T-helper 2 cell treated with Interferon-gamma antibody and Interleukin-4, amounts not matched to agents 5 μg/mL and 100 μg/mL, for 36 hours (primary cell): ENCODE measurements around the gene CMTM5.

ENCODE experiments used
- DNase-seq: peaks from one replicate; pipeline ENCODE4 v3.0.0; 2021; ENCODE audit warnings: low spot score
- H3K27ac Mint-ChIP-seq: one replicate; pipeline ENCODE4 v1.8.0; 2021; ENCODE audit warnings: mild to moderate bottlenecking, mixed read lengths
- H3K27me3 Mint-ChIP-seq: one replicate; pipeline ENCODE4 v1.8.0; 2021; ENCODE audit warnings: low read depth, mixed read lengths
- H3K36me3 Mint-ChIP-seq: one replicate; pipeline ENCODE4 v1.8.0; 2021; ENCODE audit warnings: low read depth, mixed read lengths
- H3K4me1 Mint-ChIP-seq: one replicate; pipeline ENCODE4 v1.8.0; 2021; ENCODE audit warnings: low read depth, mixed read lengths
- H3K4me3 Mint-ChIP-seq: one replicate; pipeline ENCODE4 v1.8.0; 2022; ENCODE audit warnings: mild to moderate bottlenecking, moderate library complexity, mixed read lengths
- H3K9me3 Mint-ChIP-seq: one replicate; pipeline ENCODE4 v1.8.0; 2021; ENCODE audit warnings: mixed read lengths

The CMTM5 gene

GRCh38 chr14:23362200-23362599, 14.6 kb upstream of the CMTM5 start:
- Mint-ChIP-seq H3K4me3 (no peak overlapping the region), H3K4me1 (no peaks in the 10 kb centered on the region), H3K27me3 (peaks cover 28% of the 10 kb centered on the region), H3K36me3 (no peaks in the 10 kb centered on the region), H3K9me3 (no peaks in the 10 kb centered on the region), H3K27ac (no peak overlapping the region)
- no peak for DNase-seq

DNA sequence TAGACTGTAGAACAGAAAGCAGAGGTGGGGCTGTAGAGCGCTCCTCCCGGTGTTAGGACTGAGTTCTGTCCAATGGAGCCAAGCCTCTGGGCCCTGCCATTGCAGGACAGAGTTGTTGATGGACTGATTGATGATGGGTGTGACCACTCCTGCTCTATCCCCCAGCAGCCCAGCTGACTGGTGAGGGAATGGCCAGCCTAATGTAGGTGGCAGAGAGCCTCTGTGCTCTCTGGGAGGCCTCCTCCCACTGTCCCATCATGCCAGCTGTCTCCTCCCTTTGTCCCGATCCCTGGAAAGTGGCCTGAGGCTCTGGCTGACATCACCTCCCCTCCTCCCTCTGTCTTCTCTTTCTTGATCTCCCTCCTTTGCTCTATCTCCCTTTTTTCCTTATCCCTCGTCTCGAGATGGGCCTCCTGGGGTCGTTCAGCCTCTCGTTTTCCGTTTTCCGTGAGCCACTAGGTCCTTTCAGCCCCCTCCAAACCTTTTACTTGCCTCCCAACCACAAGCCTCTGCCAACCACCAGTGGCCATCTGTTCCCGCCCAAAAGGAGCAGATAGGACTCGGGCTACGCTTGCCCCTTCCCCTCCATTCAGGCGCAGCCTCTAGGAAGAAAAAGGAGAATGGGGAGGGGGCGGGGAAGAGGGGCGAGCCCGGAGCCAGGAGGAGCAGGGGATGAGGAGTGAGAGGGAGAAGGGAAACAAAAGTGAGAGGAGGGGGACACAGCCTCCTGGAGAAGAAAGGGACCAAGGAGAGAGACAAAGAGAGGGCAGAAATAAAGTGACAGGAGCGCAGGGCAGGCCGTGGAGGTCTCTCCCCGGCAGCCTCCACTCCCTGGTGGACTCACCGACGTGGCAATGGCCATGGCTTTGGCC, 12.4 kb upstream of the CMTM5 start:
- no peaks in the 10 kb centered on the region for H3K36me3 Mint-ChIP-seq
- H3K4me3 Mint-ChIP-seq, result no peak overlapping the region
- H3K4me1 Mint-ChIP-seq, result no peaks in the 10 kb centered on the region
- no peaks in the 10 kb centered on the region for H3K9me3 Mint-ChIP-seq
- no peak overlapping the region for H3K27ac Mint-ChIP-seq
- peaks cover 46% of the 10 kb centered on the region for H3K27me3 Mint-ChIP-seq
- no peak for DNase-seq

DNA sequence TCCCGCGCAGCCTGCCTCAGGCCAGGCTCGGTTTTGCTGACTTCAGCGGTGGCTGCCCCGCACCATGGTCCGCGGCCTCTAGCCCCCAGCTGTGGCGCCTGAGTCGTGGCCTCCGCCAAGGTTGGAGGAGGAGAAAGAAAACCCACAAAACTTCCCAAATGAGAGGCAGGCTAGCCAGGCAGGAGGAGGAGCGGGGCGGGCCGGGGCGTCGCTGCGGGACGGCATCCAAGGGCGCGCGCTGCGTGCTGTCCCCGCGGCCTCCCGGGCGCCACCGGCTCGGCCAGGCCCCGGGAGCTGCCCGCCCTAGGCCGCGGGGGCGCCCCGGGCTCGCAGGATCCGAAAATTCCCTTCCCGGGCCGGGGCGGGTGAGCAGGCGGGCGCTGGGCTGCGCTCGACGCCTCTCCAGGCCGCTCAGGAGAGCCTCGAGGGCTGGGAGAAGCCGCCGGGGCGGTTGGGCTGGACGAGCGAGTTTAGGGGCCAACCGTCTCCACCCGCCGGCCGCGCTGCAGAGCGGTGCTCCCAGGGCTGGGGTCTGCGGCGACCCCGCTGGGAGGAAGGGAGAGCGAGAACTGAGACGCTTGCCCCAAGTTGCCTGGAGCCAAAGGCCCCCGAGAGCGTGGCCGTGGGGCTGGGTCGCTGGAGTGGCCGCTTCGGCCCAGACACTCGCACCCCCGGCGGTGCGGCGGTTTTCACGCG, 11.7 kb upstream of the CMTM5 start, which contains the start of gene EFS:
EFS (minus strand) TSS at position 137 of the 696 bp plus-strand sequence. CDS start 147 bp downstream, outside the sequence.
- H3K27ac Mint-ChIP-seq, result no peak within 1 kb of the TSS
- peaks cover 46% of the 10 kb centered on the region for H3K27me3 Mint-ChIP-seq
- no peak within 1 kb of the TSS for H3K4me3 Mint-ChIP-seq
- no peaks in the 10 kb centered on the region for H3K36me3 Mint-ChIP-seq
- H3K4me1 Mint-ChIP-seq, result no peaks in the 10 kb centered on the region
- no peak for DNase-seq
- H3K9me3 Mint-ChIP-seq, result no peaks in the 10 kb centered on the region

DNA sequence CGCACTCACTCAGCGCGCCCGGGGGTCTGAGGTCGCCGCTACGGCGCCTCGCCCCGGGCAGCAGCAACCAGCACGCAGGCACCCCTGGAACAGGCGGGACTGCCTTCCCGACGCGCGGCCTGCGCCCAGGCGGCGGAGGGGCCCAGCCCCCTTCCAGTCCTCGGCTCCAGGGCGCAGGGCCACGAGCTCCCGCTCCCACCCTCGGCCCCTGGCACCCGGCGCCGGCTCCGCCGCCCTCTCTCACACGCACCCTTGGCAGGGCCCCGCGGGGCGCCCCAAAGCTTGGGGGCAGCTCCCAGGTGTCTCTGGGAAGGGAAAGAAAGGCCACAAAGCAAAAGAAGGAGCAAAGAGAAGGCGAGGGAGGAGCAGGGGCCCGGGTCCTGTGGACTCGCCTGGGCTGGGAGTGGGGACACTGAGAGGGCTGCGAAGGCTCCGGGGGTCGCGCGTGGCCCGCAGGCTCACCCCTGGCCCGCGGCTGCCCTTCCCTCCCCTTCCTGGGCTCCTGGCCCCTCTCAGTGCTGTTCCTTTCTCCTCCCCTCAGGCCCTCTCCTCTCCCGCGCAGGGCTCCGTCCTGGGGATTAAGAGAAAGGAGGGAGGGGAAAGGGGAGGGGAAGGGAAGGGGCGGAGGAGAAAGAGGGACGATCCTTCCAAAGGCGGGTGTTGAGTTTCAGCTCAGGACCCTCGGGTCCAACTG, 11.0 kb upstream of the CMTM5 start:
- Mint-ChIP-seq H3K36me3 (no peaks in the 10 kb centered on the region), H3K27ac (no peak overlapping the region), H3K4me1 (no peaks in the 10 kb centered on the region), H3K9me3 (no peaks in the 10 kb centered on the region), H3K27me3 (peaks cover 46% of the 10 kb centered on the region), H3K4me3 (no peak overlapping the region)
- no peak for DNase-seq

DNA sequence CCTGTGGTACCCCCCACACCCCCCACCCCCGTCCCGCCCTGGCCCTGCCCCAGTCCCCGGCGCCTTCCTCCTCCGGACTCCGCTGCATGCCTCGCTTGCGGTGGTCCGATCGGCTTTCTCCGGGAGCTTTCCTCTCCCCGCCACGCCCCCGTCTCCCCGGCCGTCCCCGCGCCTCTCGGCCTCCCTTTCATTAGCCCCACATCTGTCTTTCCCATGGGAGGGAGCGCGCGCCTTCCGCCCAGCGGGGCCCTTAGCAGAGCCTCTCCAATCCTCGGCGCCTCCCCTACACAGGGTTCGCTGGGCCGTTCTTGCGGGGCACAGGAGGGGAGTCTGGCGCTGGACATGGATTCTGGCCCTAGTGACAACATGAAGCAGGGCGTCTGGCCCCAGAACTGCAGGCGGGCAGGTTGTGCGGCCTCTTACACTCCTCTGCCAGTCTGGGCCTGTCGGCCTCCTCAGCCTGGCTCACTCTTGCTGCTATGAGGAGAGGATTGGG, 10.4 kb upstream of the CMTM5 start:
- DNase-seq, result no peak
- H3K27me3 Mint-ChIP-seq, result peaks cover 48% of the 10 kb centered on the region

DNA sequence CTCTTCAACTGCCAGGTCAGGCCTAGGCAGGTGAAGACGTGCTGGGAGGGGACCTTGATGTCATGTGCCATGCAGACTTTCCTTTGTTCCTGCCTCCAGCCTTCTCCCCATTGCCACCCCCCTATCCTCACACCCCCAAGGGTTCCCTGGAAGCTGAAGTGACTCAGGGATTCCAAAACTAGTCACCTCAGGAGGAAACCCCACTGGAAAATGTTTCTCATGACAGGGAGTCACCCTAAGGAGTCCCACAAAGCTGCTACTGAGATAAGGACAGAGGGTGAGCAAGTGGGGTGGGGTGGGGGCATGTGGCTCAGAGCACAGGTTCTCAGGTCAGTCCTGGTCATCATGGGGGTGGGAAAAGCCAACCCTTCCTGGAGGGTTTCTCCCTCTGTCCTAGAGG, 6.6 kb upstream of the CMTM5 start:
- Mint-ChIP-seq H3K27me3 (peaks cover 33% of the 10 kb centered on the region), H3K27ac (no peak overlapping the region), H3K4me1 (no peaks in the 10 kb centered on the region), H3K9me3 (no peaks in the 10 kb centered on the region), H3K36me3 (no peaks in the 10 kb centered on the region), H3K4me3 (no peak overlapping the region)
- no peak for DNase-seq

More for the DNA sequence above, 10.4 kb upstream of the CMTM5 start:
- Mint-ChIP-seq H3K9me3 (no peaks in the 10 kb centered on the region), H3K4me1 (no peaks in the 10 kb centered on the region), H3K27ac (no peak overlapping the region), H3K4me3 (no peak overlapping the region), H3K36me3 (no peaks in the 10 kb centered on the region)

- Mint-ChIP-seq H3K36me3 (no peaks in the 10 kb centered on the region), H3K27me3 (peaks cover 28% of the 10 kb centered on the region), H3K4me1 (no peaks in the 10 kb centered on the region), H3K27ac (no peak overlapping the region), H3K9me3 (no peaks in the 10 kb centered on the region), H3K4me3 (no peak overlapping the region)
- no peak for DNase-seq
Observed at GRCh38 chr14:23371865-23372264, 5.0 kb upstream of the CMTM5 start.

DNA sequence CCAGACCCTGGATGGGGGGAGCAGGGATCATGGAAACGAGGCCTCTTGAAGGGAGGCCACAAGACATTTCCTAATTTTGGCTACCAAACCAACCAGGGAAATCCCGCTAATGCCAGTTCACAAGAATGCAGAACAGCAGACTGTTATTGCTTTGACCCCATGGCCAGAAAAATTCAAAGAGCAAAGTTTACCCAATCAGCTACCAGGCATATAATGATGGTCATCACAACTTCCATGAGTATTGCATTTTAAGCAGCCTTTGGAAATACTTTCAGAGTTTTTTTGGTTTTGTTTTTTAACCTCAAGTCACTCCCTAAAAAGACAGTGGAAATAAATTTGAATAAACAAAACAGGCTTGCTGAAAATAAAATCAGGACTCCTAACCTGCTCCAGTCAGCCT, 4.3 kb upstream of the CMTM5 start, which contains the start of gene IL25:
IL25 (plus strand) TSS at position 301 of the 400 bp plus-strand sequence.
- Mint-ChIP-seq H3K4me3 (no peak within 1 kb of the TSS), H3K9me3 (no peaks in the 10 kb centered on the region), H3K4me1 (no peaks in the 10 kb centered on the region), H3K27me3 (peaks cover 22% of the 10 kb centered on the region), H3K36me3 (no peaks in the 10 kb centered on the region), H3K27ac (no peak within 1 kb of the TSS)
- no peak for DNase-seq

DNA sequence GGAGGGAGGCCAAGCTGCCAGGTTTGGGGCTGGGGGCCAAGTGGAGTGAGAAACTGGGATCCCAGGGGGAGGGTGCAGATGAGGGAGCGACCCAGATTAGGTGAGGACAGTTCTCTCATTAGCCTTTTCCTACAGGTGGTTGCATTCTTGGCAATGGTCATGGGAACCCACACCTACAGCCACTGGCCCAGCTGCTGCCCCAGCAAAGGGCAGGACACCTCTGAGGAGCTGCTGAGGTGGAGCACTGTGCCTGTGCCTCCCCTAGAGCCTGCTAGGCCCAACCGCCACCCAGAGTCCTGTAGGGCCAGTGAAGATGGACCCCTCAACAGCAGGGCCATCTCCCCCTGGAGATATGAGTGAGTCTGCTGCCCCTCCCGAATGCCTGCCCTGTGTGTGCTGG, 3.8 kb upstream of the CMTM5 start:
- Mint-ChIP-seq H3K9me3 (no peaks in the 10 kb centered on the region), H3K4me1 (no peaks in the 10 kb centered on the region), H3K4me3 (no peak overlapping the region), H3K27ac (no peak overlapping the region), H3K36me3 (no peaks in the 10 kb centered on the region), H3K27me3 (peaks cover 17% of the 10 kb centered on the region)
- no peak for DNase-seq

DNA sequence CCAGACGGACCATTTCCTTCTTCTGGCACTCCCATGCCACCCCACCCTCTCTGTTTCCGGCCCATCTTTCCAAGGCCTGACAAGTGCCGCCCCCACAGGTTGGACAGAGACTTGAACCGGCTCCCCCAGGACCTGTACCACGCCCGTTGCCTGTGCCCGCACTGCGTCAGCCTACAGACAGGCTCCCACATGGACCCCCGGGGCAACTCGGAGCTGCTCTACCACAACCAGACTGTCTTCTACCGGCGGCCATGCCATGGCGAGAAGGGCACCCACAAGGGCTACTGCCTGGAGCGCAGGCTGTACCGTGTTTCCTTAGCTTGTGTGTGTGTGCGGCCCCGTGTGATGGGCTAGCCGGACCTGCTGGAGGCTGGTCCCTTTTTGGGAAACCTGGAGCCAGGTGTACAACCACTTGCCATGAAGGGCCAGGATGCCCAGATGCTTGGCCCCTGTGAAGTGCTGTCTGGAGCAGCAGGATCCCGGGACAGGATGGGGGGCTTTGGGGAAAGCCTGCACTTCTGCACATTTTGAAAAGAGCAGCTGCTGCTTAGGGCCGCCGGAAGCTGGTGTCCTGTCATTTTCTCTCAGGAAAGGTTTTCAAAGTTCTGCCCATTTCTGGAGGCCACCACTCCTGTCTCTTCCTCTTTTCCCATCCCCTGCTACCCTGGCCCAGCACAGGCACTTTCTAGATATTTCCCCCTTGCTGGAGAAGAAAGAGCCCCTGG, 1.2 kb upstream of the CMTM5 start:
- Mint-ChIP-seq H3K36me3 (no peaks in the 10 kb centered on the region), H3K4me1 (no peaks in the 10 kb centered on the region), H3K27ac (no peak overlapping the region), H3K4me3 (no peak overlapping the region), H3K27me3 (peaks cover 7% of the 10 kb centered on the region), H3K9me3 (no peaks in the 10 kb centered on the region)
- no peak for DNase-seq

DNA sequence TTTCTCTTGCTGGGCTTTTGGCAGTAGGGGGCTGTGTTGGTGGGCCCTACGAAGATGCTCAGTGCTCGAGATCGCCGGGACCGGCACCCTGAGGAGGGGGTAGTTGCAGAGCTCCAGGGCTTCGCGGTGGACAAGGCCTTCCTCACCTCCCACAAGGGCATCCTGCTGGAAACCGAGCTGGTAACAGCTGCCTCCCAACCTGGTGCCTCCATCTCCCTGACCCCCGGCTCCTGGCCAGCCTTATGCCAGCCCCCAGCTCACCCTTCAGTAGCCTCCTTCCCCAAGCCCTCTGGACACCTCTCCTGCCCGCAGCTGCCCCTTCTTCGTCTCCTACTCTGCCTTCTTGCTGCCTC, 328 bp downstream of the CMTM5 start:
- no peak for DNase-seq
- Mint-ChIP-seq H3K27ac (no peak overlapping the region), H3K4me3 (no peak overlapping the region), H3K9me3 (no peaks in the 10 kb centered on the region), H3K27me3 (peaks cover 8% of the 10 kb centered on the region), H3K36me3 (no peaks in the 10 kb centered on the region), H3K4me1 (no peaks in the 10 kb centered on the region)

DNA sequence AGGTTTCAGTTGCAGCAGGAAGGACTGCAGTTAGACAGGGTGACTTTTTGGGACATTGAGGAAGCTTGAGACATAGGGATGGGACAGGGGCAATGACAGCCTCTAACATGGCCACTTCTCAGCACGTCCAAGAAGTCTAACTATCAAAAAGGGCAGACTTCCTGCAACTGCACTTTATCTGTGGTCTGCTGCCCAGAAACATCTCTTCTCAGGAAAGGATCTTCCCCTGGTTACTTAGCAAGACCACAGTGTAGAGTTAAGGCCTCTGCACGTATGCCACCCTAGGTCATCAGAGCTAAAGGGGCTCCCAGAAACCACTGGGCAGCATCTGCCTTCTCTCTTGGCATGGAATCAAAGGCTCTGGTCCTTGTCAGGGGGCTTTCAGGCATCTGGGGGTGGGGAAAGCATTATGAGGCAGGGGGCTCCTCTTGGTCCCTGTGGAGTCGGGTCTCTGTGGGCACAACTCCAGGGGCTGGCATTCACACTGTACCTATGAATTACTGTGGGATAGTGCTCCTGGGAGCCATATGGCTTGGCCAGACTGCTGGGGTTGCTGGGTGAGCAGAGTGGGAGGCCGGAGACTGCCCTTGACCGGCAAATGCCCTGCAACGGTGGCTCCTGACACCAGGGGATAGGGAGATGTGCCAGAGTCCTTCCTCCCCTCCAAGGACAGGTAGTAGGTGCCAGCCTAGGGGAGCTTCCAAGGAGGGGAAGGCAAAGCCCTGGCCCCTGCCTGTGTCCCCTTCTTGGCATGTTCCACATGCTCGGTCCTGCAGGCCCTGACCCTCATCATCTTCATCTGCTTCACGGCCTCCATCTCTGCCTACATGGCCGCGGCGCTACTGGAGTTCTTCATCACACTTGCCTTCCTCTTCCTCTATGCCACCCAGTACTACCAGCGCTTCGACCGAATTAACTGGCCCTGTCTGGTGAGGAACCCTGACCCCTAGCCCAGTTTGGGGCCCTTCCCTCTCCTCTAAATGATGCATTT, 1.0 kb downstream of the CMTM5 start:
- H3K4me1 Mint-ChIP-seq, result no peaks in the 10 kb centered on the region
- H3K27ac Mint-ChIP-seq, result no peak overlapping the region
- H3K36me3 Mint-ChIP-seq, result no peaks in the 10 kb centered on the region
- H3K4me3 Mint-ChIP-seq, result no peak overlapping the region
- no peak for DNase-seq
- H3K9me3 Mint-ChIP-seq, result no peaks in the 10 kb centered on the region
- peaks cover 8% of the 10 kb centered on the region for H3K27me3 Mint-ChIP-seq
